HEK293 (cell line): ENCODE results near the gene TXNRD2.

Experiments used
- CTCF ChIA-PET: fragments of 350-600 bp; formaldehyde crosslinking; extraction: SDS; loops from one replicate; lab custom pipeline; 2021; ENCODE audit warnings: antibody characterized with exemption; lab: Yijun Ruan, JAX
- POLR2A ChIA-PET: fragments of 300-600 bp; formaldehyde crosslinking; extraction: SDS; loops from one replicate; lab custom pipeline; 2020; ENCODE audit warnings: antibody characterized with exemption, inconsistent platforms; lab: Yijun Ruan, JAX
- H3K27ac ChIP-seq: fragments of 200-500 bp; sonication (Bioruptor generic); 2 replicates; pipeline ENCODE4 v1.5.1; 2014; ENCODE audit warnings: low read depth, low read length, control low read depth, inconsistent platforms; ENCODE audit errors: extremely low read depth
- H3K36me3 ChIP-seq, 2 experiments: fragments of 200-500 bp in 1 of 2; sonication (Bioruptor generic) in 1 of 2; 1 replicate in 1 of 2; 2 replicates in 1 of 2; pipeline ENCODE4 v1.5.1; 2014 to 2017; ENCODE audit warnings: inconsistent platforms in 2 of 2, low read length in 2 of 2; ENCODE audit not compliant: control insufficient read depth in 2 of 2, insufficient read depth in 1 of 2
- H3K4me1 ChIP-seq: fragments of 200-500 bp; sonication (Bioruptor generic); 2 replicates; pipeline ENCODE4 v1.5.1; 2014; ENCODE audit warnings: mild to moderate bottlenecking, low read length, inconsistent platforms; ENCODE audit not compliant: control insufficient read depth, insufficient read depth
- H3K4me3 ChIP-seq: 2 replicates; pipeline ENCODE4 v1.5.1; 2011; ENCODE audit warnings: low read depth, mild to moderate bottlenecking, control low read depth, low read length, moderate library complexity
- H3K9me3 ChIP-seq: fragments of 200-500 bp; sonication (Bioruptor generic); 2 replicates; pipeline ENCODE4 v1.5.1; 2014; ENCODE audit warnings: low read depth, low read length, inconsistent platforms; ENCODE audit not compliant: control insufficient read depth, insufficient read depth
- INSM2 ChIP-seq: fragments of 450-650 bp; formaldehyde crosslinking; IDR thresholded peaks from 2 replicates; pipeline ENCODE4 v1.5.1; 2016; ENCODE audit warnings: missing biosample characterization, missing genetic modification characterization
- KLF7 ChIP-seq: fragments of 450-650 bp; formaldehyde crosslinking; IDR thresholded peaks from 2 replicates; pipeline ENCODE4 v1.5.1; 2016; ENCODE audit warnings: missing biosample characterization, missing genetic modification characterization, borderline replicate concordance
- MEIS1 ChIP-seq: sonication (generic); formaldehyde crosslinking; IDR thresholded peaks from 2 replicates; pipeline ENCODE4 v1.8.1; 2022; ENCODE audit warnings: missing genetic modification reagents, mild to moderate bottlenecking, borderline replicate concordance
- REST ChIP-seq: fragments of 450-650 bp; formaldehyde crosslinking; IDR thresholded peaks from 2 replicates; pipeline ENCODE4 v1.5.1; 2016; ENCODE audit warnings: missing biosample characterization, missing genetic modification characterization
- ZBTB8A ChIP-seq: fragments of 450-650 bp; formaldehyde crosslinking; IDR thresholded peaks from 2 replicates; pipeline ENCODE4 v1.5.1; 2016; ENCODE audit warnings: missing biosample characterization, missing genetic modification characterization
- ZFHX2 ChIP-seq: fragments of 450-650 bp; formaldehyde crosslinking; conservative IDR thresholded peaks from 2 replicates; pipeline ENCODE4 v1.5.1; 2016; ENCODE audit warnings: missing biosample characterization, missing genetic modification characterization
- ZNF155 ChIP-seq: fragments of 450-650 bp; formaldehyde crosslinking; IDR thresholded peaks from 2 replicates; pipeline ENCODE4 v1.5.1; 2016; ENCODE audit warnings: missing biosample characterization, missing genetic modification characterization
- ZNF157 ChIP-seq: fragments of 450-650 bp; formaldehyde crosslinking; IDR thresholded peaks from 2 replicates; pipeline ENCODE4 v1.5.1; 2016; ENCODE audit warnings: missing biosample characterization, missing genetic modification characterization
- ZNF169 ChIP-seq: fragments of 450-650 bp; formaldehyde crosslinking; IDR thresholded peaks from 2 replicates; pipeline ENCODE4 v1.5.1; 2016; ENCODE audit warnings: missing biosample characterization, missing genetic modification characterization
- ZNF335 ChIP-seq: fragments of 450-650 bp; formaldehyde crosslinking; conservative IDR thresholded peaks from 2 replicates; pipeline ENCODE4 v1.5.1; 2016; ENCODE audit warnings: missing biosample characterization, missing genetic modification characterization
- ZNF341 ChIP-seq: fragments of 450-650 bp; formaldehyde crosslinking; IDR thresholded peaks from 2 replicates; pipeline ENCODE4; 2016; ENCODE audit warnings: low read depth, missing biosample characterization, missing genetic modification characterization
- ZNF398 ChIP-seq: fragments of 450-650 bp; formaldehyde crosslinking; IDR thresholded peaks from 2 replicates; pipeline ENCODE4 v1.5.1; 2017; ENCODE audit warnings: missing biosample characterization, missing genetic modification characterization
- ZNF600 ChIP-seq: fragments of 450-650 bp; formaldehyde crosslinking; IDR thresholded peaks from 2 replicates; pipeline ENCODE4 v1.5.1; 2016; ENCODE audit warnings: missing biosample characterization, missing genetic modification characterization
- ZNF639 ChIP-seq: fragments of 450-650 bp; formaldehyde crosslinking; IDR thresholded peaks from 2 replicates; pipeline ENCODE4 v1.5.1; 2016; ENCODE audit warnings: missing biosample characterization, missing genetic modification characterization
- ZNF654 ChIP-seq: fragments of 450-650 bp; formaldehyde crosslinking; IDR thresholded peaks from 2 replicates; pipeline ENCODE4 v1.5.1; 2016; ENCODE audit warnings: low read depth, missing biosample characterization, missing genetic modification characterization
- ZNF660 ChIP-seq: fragments of 450-650 bp; IDR thresholded peaks from 2 replicates; pipeline ENCODE4 v1.5.1; 2018; ENCODE audit warnings: missing biosample characterization, mild to moderate bottlenecking, missing genetic modification characterization
- ZNF664 ChIP-seq: fragments of 450-650 bp; formaldehyde crosslinking; IDR thresholded peaks from 2 replicates; pipeline ENCODE4 v1.5.1; 2016; ENCODE audit warnings: missing biosample characterization, missing genetic modification characterization
- ZNF768 ChIP-seq: fragments of 450-650 bp; formaldehyde crosslinking; IDR thresholded peaks from 2 replicates; pipeline ENCODE4 v1.5.1; 2018; ENCODE audit warnings: missing biosample characterization, mild to moderate bottlenecking, missing genetic modification characterization
- ZNF777 ChIP-seq: fragments of 450-650 bp; formaldehyde crosslinking; IDR thresholded peaks from 2 replicates; pipeline ENCODE4 v1.5.1; 2017; ENCODE audit warnings: missing biosample characterization, missing genetic modification characterization, borderline replicate concordance
- ZSCAN23 ChIP-seq: fragments of 450-650 bp; formaldehyde crosslinking; IDR thresholded peaks from 2 replicates; pipeline ENCODE4 v1.5.1; 2016; ENCODE audit warnings: missing biosample characterization, missing genetic modification characterization
- ZSCAN4 ChIP-seq: fragments of 450-650 bp; formaldehyde crosslinking; IDR thresholded peaks from 2 replicates; pipeline ENCODE4 v1.5.1; 2017; ENCODE audit warnings: missing biosample characterization, missing genetic modification characterization

TXNRD2 gene

GRCh38 chr22:19875531-19876313 is 65.9 kb downstream of the TXNRD2 start (continued):
- no peak for TF ChIP-seq MEIS1
- peak; percentile 28; the same call in 1 of the 2 replicates for TF ChIP-seq ZBTB8A (tag by site-specific recombination)

- TF ChIP-seq ZNF639 (tag by site-specific recombination) (no peak), ZNF600 (tag by site-specific recombination) (peak; percentile 59; the same call in 1 of the 2 replicates), ZNF169 (tag by site-specific recombination) (no peak), ZNF768 (tag by site-specific recombination) (no peak), INSM2 (tag by site-specific recombination) (no peak), ZNF654 (tag by site-specific recombination) (no peak), ZNF777 (no peak), ZNF660 (tag by site-specific recombination) (no peak), KLF7 (no peak), ZNF664 (tag by site-specific recombination) (no peak), ZNF155 (tag by site-specific recombination) (no peak), REST (tag by site-specific recombination) (no peak), ZSCAN23 (tag by site-specific recombination) (no peak), ZNF341 (tag by site-specific recombination) (peak; percentile 77), ZFHX2 (tag by site-specific recombination) (no peak), ZSCAN4 (no peak), ZNF335 (tag by site-specific recombination) (peak; percentile 36), ZNF398 (no peak), ZNF157 (tag by site-specific recombination) (no peak)
- TF ChIP-seq, all 188 proteins: peak for 3
- peaks cover 21% of the 10 kb centered on the region for H3K4me1 ChIP-seq
- peak overlapping the region; percentile 58; the same call in 1 of the 2 replicates for H3K27ac ChIP-seq
- no peaks in the 10 kb centered on the region for H3K36me3 ChIP-seq
- no peaks in the 10 kb centered on the region for H3K9me3 ChIP-seq
- ChIA-PET POLR2A (interaction anchor here (0.8 to 1.2 kb wide), 3 partner anchors 10 to 21 kb away, joined by 3 to 5 read pairs (median 4); partner anchors contain the start of genes GNB1L and RTL10), CTCF (interaction anchor here (0.9 to 1.2 kb wide), 2 partner anchors 35 to 145 kb away, joined by 3 to 6 read pairs; no protein-coding TSS in a partner anchor)
- H3K4me3 ChIP-seq = no peak overlapping the region
Measured at GRCh38 chr22:19875061-19875530, 66.5 kb downstream of the TXNRD2 start.
